SK-N-SH (cell line): Measurements from ENCODE around the gene ATN1.

Experiments used
- CTCF ChIP-seq: fragments of 200-600 bp; sonication (generic); IDR thresholded peaks from 2 replicates; pipeline ENCODE4 v1.6.1; 2017; ENCODE audit warnings: antibody characterized with exemption, mild to moderate bottlenecking, moderate library complexity
- POLR2AphosphoS5 ChIP-seq: IDR thresholded peaks from 2 replicates; pipeline ENCODE4 v1.6.1; 2012; ENCODE audit warnings: low read depth, low read length
- RAD21 ChIP-seq: IDR thresholded peaks from 2 replicates; pipeline ENCODE4 v1.6.1; 2012; ENCODE audit warnings: mild to moderate bottlenecking, low read length

GRCh38 chr12:6914947-6915788 is 12.6 kb upstream of the ATN1 start:
- TF ChIP-seq CTCF (no peak), RAD21 (no peak), POLR2AphosphoS5 (no peak)
